ENCODE measurements around the gene ITM2B.

The ITM2B gene

GRCh38 chr13:48304143-48304876, 71.3 kb downstream of the ITM2B start:
- no peak for TF ChIP-seq CEBPB (IDR thresholded peaks at IDR 0.05)
- TF ChIP-seq, protein P1, sequence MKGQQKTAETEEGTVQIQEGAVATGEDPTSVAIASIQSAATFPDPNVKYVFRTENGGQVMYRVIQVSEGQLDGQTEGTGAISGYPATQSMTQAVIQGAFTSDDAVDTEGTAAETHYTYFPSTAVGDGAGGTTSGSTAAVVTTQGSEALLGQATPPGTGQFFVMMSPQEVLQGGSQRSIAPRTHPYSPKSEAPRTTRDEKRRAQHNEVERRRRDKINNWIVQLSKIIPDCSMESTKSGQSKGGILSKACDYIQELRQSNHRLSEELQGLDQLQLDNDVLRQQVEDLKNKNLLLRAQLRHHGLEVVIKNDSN (IDR thresholded peaks at IDR 0.05): no peak

DNA sequence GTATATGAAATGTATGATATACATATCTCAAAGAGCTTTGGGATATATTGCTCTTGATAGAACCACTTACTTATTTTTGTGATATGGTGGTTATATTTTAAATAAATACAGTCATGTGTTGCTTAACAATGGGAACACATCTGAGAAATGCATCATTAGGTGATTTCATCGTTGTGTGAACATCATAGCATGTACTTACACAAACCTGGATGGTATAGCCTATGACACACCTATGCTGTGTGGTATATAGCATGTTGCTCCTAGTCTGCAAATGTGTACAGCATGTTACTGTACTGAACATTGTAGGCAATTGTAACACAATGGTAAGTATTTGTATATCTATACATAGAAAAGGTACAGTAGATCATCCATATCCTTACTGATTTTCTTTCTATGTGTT, 78.2 kb downstream of the ITM2B start:
- no peak for TF ChIP-seq TEAD4 (IDR thresholded peaks at IDR 0.05)
- TF ChIP-seq TCF12 (IDR thresholded peaks at IDR 0.05; ENCODE audit: low read depth): no peak
- TF ChIP-seq NFIC (IDR thresholded peaks at IDR 0.05): no peak
- TF ChIP-seq REST (IDR thresholded peaks at IDR 0.05; ENCODE audit: low read depth): no peak
- no peak for TF ChIP-seq CREB1 (IDR thresholded peaks at IDR 0.05; ENCODE audit: low read depth)
- no peak for TF ChIP-seq EP300 (IDR thresholded peaks at IDR 0.05; ENCODE audit: borderline replicate concordance)
- no peak for TF ChIP-seq FOXM1 (IDR thresholded peaks at IDR 0.05; ENCODE audit: borderline replicate concordance, low read depth)
- no peak for TF ChIP-seq TAF1 (IDR thresholded peaks at IDR 0.05; ENCODE audit: low read depth)
- TF ChIP-seq CEBPB (IDR thresholded peaks at IDR 0.05): no peak
- TF ChIP-seq MAX (IDR thresholded peaks at IDR 0.05): no peak
- no peak for TF ChIP-seq YY1 (IDR thresholded peaks at IDR 0.05; ENCODE audit: low read depth)
- no peak for TF ChIP-seq EGR1 (IDR thresholded peaks at IDR 0.05)
- no peak for TF ChIP-seq ZBTB7A (IDR thresholded peaks at IDR 0.05; ENCODE audit: low read depth)
- TF ChIP-seq, protein P1 (IDR thresholded peaks at IDR 0.05): no peak
- TF ChIP-seq RAD21 (IDR thresholded peaks at IDR 0.05; ENCODE audit: low read depth): no peak

GRCh38 chr13:48315969-48316650, 83.1 kb downstream of the ITM2B start:
- no peak for TF ChIP-seq EP300 (IDR thresholded peaks at IDR 0.05; ENCODE audit: borderline replicate concordance)
- TF ChIP-seq RAD21 (IDR thresholded peaks at IDR 0.05; ENCODE audit: low read depth): no peak
- no peak for TF ChIP-seq ZBTB7A (IDR thresholded peaks at IDR 0.05; ENCODE audit: low read depth)
- no peak for TF ChIP-seq MAX (IDR thresholded peaks at IDR 0.05)
- TF ChIP-seq EGR1 (IDR thresholded peaks at IDR 0.05): no peak
- TF ChIP-seq TCF12 (IDR thresholded peaks at IDR 0.05; ENCODE audit: low read depth): no peak
- no peak for TF ChIP-seq CEBPB (IDR thresholded peaks at IDR 0.05)
- TF ChIP-seq REST (IDR thresholded peaks at IDR 0.05; ENCODE audit: low read depth): no peak
- TF ChIP-seq FOXM1 (IDR thresholded peaks at IDR 0.05; ENCODE audit: borderline replicate concordance, low read depth): no peak
- TF ChIP-seq, protein P1 (IDR thresholded peaks at IDR 0.05): no peak
- TF ChIP-seq CREB1 (IDR thresholded peaks at IDR 0.05; ENCODE audit: low read depth): no peak
- no peak for TF ChIP-seq YY1 (IDR thresholded peaks at IDR 0.05; ENCODE audit: low read depth)
- no peak for TF ChIP-seq TEAD4 (IDR thresholded peaks at IDR 0.05)
- no peak for TF ChIP-seq NFIC (IDR thresholded peaks at IDR 0.05)

DNA sequence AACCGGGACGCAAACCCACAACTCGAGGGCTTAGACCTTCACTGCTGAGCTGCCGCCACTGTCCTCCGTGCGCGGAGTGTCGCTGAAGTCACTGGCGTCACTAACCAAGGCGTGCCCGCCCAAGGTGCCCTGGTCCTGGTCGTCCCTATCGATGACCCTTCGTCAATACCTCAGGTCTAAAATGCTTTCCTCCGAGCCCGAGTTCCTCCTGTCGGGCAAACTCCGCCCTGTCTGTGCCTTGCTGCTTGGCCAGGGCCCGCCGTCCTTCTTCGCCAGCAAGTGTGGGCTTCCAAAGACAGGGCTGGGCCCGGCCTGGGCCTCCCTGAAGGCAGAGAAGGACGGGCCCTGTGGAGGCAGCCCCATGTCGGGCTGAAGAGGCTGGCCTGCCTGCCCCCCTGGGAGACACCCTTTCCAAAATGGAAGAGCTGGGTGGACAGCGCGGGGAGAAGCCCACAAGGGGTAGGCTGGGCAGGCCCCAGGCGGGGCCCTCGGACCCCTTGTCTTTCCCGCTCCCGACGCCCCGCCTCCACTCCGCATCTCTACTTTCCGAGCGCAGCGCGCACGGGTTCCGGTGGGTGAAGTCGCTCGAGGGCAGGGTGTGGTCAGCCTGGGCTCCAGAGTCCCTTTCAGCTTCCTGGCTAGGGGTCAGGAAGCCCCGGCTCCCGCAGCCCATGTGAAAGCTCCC, 84.0 kb downstream of the ITM2B start:
- TF ChIP-seq CEBPB (IDR thresholded peaks at IDR 0.05) (no peak), EGR1 (IDR thresholded peaks at IDR 0.05) (no peak)
- TF ChIP-seq, protein P1 (IDR thresholded peaks at IDR 0.05): no peak
